SK-MEL-5 (cell line): ENCODE results near the gene PTPRE. TPM values are rescaled to one million over a fixed set of nuclear protein-coding genes. Genes with fewer than 3 reads are reported as not detected.

Experiments
- DNase-seq: peaks from one replicate; pipeline ENCODE4 v3.0.0-alpha.2; 2016; ENCODE audit warnings: low read depth, low spot score
- in situ Hi-C: cut with HindIII; loops from 2 replicates; pipeline ENCODE4 v1.10.0; 2016; ENCODE audit warnings: low sequenced_read_pairs, high pct_unique_total_duplicates, low pct_unique_long_range_greater_than_20kb
- total RNA-seq: library from RNA; depleted of rRNA; stranded (reverse); fragments of >200 nt; shearing (Covaris generic); gene quantifications from 2 replicates; pipeline ENCODE4 v1.2.3, GENCODE V29; 2014

The PTPRE gene
- total RNA-seq, 1 experiment from 2014 or later: 0.03 TPM

- in situ Hi-C loops: no loop called here
- peak; percentile 33 for DNase-seq
These were observed 12.7 kb downstream of the PTPRE start for GRCh38 chr10:127919418-127920271.

GRCh38 chr10:127920306-127921074 lies 13.6 kb downstream of the PTPRE start:
- in situ Hi-C loops: no loop called here
- no peak for DNase-seq

- in situ Hi-C loops: no loop called here
- DNase-seq: no peak
These were observed 14.3 kb downstream of the PTPRE start for GRCh38 chr10:127921075-127921752.

GRCh38 chr10:127921753-127922145 lies 14.8 kb downstream of the PTPRE start:
- in situ Hi-C loops: no loop called here
- DNase-seq: no peak

GRCh38 chr10:127922206-127922605 lies 15.3 kb downstream of the PTPRE start:
- in situ Hi-C loops: no loop called here
- DNase-seq: no peak

DNA sequence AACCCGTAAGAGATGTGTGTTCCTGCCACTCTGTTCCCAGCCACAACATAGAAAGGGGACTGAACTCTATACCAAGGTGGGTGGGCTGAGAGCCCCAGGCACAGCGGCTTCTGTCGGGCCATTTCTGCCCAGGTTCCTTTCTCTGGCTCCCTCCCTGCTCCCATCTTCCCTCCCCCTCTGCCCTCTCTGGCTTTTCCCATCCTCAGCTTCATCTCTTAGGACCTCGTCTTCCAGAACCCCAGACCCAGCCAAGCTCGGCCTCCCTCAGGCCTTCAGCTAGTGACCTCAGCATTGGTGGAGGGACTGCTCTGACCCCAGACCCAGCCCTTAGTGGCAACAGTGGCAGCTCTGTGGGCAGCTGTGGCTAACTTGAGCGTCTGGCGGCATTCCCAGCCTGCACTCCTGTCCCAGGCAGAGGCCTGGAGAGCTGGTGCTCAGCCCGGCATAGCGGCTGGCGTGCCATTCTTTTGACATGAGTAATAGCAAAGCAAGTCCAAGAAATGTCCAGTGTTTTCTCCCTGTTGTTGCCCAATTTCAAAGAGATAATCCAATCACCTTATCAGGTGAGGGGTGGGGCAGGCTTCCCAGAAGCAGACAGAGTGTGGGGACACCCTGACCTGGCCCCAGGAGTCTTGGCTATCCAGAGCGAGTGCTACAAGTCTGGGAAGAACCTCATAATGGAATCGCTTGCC lies 15.9 kb downstream of the PTPRE start:
- in situ Hi-C loops: no loop called here
- DNase-seq: no peak

DNA sequence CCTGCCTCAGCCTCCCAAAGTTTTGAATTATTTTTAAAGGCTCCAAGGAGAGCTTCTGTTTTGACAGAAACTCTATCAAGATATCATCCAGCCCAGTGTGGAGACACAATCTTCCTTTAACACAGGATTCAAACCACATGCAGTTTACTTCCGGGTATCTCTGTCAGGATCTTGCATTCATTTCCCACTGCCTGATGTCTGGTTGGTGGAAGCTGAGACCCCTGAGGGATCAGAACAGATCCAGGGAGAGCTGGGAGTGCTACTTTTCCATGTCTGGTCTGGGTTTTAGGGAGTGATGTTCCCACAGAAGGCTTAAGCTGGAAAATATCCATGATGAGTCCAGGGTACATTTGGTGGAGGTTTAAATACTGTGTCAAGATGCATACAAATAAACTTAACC lies 16.7 kb downstream of the PTPRE start:
- DNase-seq: no peak
- in situ Hi-C loops: no loop called here

DNA sequence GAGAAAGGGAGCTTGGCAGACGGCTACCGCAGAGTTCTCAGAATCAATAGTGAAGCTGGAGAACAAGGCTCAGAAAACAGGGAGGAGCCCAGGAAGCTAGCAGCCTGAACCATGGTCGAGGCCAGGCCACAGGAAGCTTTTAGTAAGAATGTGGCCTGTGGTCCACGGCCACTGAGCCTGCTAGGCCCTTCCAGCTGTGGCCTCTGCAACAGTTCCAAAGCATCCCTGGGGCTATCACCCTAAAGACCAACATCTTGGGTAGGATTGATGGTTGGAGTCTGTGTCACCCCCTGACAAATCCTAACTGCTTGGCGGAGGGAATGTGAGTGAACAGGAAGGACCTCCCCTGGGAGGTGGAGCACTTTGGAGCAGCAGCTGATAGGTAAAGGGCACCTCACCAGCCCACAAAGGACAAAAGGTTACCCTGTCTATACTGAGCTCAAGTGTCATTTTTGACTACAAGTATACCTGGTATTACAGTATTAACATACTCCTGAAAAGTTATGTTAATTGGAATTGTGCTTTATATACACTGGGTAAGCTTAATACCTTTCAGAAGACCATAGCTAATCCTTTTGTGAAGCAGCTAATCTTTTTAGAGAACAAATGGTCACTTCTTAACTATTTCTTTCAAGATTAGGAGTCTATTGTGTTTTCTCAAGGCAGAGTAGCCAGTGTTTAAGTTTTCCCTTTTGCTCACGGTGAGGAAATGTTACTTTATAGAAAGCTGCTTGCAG lies 18.7 kb downstream of the PTPRE start:
- in situ Hi-C loops: no loop called here
- DNase-seq: no peak

DNA sequence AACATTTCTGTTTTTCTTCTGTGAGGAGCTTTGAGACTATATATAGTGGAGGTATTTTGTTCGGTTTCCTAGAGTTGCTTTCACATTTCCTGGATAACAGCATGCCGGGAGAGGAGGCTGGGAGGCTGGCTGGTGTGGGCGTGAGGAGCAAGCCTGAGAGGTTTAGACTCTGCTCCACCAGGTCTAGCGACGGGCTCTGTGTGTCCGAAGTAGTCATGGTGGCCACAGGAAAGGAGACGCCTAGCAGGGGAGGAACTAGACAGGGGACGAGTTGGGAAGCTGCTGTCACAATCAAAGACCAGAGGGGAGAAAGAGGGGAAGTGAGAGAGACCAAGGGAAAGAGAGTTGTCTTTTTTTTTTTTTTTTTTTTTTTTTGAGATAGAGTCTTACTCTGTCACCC lies 19.6 kb downstream of the PTPRE start:
- DNase-seq: no peak
- in situ Hi-C loops: no loop called here

DNA sequence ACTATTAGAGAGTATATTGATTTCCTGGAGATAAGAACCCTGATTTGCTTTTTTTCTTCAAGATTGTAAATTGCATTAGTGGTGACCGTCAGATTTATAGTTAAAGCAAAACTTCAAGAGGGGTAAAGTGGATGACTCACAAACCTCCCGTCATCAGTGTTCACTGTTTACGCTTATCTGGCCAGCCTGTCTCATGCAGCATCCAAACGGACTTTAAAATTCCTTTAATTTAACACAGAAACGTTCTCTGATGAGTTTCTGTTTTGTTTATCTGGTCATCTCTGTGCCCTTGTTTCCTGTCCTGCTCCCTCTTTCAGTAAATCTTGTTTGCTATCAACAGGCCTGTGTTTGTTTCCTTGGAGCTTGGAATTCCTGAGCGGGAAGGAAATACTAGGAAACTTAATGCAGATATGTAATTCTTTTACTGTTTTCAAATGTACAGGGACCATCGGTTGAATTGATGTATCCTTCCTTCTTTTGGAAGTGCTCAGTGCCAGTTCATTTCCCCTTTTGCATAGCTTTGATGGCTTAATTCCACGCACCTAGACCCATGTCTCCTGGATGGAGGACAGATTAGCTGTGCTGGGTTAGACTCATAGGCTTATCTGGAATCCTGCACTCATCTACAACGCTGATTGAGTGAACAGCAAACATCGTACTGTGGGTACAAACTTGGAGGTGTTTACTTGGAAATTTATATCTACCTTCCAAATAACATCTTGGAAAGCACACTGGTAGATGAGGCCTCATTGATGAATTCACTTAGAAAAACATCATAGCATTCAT lies 21.3 kb downstream of the PTPRE start:
- in situ Hi-C loops: no loop called here
- DNase-seq: no peak

GRCh38 chr10:127932521-127933270 lies 25.8 kb downstream of the PTPRE start:
- DNase-seq: no peak
- in situ Hi-C loops: no loop called here

DNA sequence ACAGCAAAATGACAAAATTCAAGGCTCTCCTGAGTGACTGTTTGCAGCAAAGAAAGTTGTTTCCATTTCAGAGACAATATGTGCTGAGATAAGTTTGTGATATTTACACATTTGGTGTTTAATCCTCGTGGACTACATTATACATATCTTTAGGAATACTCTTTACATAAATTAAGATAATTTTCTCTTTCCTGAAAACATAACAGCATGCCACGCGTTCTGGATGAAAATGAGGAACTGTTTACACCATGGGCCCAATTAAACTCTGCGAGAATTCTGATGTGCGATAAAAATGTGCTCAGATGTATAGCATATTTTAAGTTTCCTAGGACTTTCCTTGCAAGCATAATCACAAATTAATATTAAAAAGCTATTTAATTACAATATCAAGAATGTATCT lies 26.4 kb downstream of the PTPRE start:
- in situ Hi-C loops: no loop called here
- DNase-seq: no peak

- no peak for DNase-seq
- in situ Hi-C loops: no loop called here
These were observed 27.5 kb downstream of the PTPRE start for GRCh38 chr10:127934383-127934782.

GRCh38 chr10:127935071-127935561 lies 28.2 kb downstream of the PTPRE start:
- peak; percentile 9 for DNase-seq
- in situ Hi-C loops: no loop called here

DNA sequence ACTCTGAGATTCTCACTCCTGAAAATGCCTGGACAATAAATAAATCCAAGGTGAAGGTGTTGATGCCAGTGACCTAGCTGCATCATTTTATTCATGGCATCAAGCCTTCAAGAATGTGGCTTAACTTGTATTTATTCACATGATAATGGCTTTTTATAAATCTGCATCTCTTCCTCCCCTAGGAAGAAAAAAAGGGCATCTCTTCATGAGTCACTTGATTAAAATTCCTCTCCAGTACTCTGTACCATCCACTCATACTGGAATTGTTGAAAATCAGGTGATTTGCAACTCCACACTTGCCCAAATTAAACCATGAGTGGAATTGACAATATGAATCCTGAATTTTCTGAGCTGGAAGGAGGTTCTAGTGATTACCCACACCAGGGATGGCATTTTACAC lies 30.2 kb downstream of the PTPRE start:
- in situ Hi-C loops: no loop called here

More for the DNA sequence above, 30.2 kb downstream of the PTPRE start:
- no peak for DNase-seq
